Amniotic stem cell (primary cell): ENCODE measurements around the gene TRAF3IP1.
"Not testable (repeated sequence)": the region's sequence is repeated elsewhere in the genome, so short reads cannot be mapped to it uniquely, and the experiment has no call there.

Source experiments
- DNase-seq: peaks from one replicate; lab custom pipeline; 2025; lab: John Stamatoyannopoulos, UW

The TRAF3IP1 gene

DNA sequence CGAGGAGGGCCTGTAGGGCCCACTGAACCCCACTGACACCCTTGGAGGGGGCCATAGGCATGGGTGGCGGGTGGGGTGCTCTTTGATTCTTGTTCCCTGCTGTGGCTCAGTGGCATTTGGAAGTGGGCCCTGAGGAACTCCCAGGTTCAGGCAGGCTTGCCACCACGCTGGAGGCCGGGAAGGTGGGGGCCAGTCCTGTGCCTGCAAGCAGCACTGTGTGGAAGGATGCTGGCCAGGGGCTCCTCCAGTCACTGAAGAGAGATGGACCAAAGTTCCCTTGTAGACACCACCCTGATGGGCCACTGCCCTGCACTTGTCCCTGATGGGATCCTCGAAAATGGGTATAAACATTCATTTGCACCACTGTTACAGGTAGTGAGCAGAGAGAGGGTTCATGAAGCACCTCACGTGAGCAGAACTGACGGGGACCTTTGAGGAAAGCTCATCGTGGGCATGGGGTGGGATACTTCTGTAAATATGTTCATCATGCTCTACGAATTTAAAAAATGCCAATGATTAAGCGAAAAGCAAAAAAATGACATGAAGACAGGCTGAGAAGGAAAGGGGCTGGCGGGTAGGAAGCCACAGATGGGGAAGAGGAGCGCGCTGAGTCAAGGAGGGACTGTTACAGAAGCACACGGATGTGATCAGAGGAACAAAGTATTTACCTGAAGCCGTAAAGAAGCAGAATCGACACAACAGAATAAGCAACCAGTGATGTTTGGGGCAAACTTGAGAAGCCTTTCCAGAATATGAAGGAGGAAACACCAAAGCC is 61.2 kb downstream of the TRAF3IP1 start:
- no peak for DNase-seq

DNA sequence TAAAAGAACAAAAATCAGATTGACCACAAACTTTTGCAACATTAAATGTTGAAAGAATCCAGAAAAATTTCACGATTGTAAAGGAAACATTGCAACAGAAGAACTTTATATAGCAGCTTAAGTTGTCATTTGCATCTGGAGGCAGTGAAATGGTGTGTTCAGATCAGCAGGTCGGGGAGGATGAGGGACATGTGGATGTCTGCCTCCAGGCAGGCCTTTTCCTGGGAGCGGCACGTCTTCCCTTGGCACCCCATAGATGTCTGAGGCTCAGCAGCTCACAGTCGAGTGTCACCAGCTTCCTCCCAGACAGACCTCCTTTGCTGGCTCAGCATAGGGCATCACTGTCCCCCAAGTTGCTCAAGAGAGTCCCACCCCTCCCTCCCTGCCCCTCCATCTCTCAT is 62.1 kb downstream of the TRAF3IP1 start:
- no peak for DNase-seq

DNA sequence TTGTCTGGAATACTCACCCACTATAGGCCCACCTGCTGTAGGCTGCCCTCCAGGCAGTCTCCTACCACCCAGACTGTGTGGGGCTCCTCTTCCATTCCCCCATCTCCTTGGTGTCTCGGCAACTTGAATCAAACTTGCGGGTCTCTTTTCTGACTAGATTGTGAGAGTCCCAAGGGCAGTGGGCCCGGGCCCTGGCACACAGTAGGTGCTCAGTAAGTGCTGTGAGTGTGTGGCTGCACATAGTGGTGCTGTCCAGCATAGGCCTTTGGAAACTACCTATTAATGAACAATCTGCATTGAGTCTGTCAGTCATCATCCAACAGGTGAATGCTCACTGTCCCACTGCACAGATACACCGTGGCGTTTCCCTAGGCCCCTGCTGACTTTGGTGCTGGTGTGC is 62.8 kb downstream of the TRAF3IP1 start:
- DNase-seq = no peak

DNA sequence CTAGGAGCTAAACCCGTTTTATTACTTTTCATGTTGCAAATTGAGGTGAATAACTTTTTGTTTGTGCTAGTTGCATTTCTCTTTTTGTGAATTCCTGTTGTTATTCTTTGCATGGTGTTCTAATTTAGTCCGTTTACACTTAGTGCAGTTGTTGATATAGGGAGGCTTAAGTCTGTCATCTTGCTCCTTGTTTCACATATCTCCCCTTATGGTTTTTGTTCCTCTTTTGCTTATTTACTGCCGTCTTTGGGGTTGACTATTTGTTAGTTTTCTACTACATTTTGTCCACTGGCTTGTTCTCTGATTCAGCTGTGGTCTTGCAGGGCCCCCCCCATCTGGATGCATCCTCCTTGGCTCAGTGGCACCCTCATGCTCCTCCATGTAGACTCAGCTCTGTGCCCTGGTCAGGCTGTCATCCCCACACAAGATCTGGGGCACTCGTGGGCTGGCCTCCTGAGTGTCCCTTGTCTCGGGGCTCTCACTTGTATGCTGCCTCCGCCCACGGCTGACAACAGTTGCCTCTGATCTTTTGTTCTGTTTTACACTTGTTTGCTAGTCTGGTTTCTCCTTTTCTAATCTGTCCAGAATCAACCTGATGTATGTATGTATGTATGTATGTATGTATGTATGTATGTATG is 63.5 kb downstream of the TRAF3IP1 start:
- DNase-seq = no peak

DNA sequence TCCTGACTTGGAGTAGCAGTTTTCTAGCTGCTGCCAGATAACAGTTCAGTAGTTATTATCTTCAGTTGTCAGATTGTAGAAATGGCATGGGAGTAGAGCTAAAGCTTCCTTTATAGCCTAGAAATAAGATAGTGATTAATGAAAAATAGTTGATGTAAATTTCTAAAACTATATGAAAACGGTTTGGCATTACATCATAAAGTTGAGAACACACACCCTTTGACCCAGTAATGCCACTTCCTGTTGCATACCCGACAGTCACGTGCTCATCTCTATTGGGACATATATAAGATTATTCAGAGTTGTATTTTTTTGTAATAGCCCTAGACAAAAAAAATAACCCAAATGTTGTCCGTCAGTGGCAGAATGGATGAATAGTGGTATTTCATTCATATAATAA is 67.0 kb downstream of the TRAF3IP1 start:
- no peak for DNase-seq

DNA sequence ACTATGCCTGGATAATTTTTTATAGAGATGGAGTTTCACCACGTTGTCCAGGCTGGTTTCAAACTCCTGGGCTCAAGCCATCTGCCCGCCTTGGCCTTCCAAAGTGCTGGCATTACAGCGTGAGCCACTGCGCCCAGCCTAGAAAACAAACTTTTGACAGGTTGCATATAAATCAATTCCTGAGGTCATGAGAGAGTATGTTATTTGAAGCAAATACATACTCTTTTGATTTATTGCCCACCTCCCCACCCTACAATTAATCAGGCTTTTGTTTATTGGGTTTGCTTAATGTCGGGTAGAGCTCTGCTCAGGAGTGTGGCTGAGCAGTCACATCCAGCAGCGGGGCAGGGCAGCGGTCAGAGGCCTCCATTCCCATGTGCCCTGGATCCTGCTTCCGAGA is 68.5 kb downstream of the TRAF3IP1 start:
- DNase-seq = no peak

DNA sequence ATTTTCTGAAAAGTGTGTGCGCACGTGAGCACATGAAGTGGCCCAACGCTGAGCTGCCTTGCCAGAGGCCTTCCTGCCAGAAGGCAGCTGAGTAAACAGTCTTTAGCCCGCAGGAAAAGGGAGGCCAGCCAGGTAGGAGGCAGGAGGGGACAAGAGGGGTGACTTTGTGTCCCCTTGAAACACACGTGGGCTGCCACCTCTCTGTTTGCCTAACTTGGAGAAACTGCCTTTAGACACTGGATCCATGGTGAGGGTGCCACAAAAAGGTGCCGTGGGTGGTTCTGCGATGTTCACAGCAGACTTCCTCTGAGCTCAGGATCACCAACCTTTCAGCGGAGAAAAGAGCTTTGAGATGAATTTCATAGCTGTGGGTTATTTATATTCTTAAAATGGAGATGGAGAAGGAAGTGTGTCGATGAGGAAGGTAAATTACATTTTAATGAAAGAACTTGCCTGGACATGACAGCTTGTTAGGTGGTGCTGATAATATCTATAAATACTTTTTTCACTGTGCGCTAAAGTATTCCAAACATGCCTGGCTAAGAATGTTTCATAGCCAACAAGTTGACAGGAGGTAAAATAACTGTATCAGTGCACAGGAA is 69.8 kb downstream of the TRAF3IP1 start:
- no peak for DNase-seq

DNA sequence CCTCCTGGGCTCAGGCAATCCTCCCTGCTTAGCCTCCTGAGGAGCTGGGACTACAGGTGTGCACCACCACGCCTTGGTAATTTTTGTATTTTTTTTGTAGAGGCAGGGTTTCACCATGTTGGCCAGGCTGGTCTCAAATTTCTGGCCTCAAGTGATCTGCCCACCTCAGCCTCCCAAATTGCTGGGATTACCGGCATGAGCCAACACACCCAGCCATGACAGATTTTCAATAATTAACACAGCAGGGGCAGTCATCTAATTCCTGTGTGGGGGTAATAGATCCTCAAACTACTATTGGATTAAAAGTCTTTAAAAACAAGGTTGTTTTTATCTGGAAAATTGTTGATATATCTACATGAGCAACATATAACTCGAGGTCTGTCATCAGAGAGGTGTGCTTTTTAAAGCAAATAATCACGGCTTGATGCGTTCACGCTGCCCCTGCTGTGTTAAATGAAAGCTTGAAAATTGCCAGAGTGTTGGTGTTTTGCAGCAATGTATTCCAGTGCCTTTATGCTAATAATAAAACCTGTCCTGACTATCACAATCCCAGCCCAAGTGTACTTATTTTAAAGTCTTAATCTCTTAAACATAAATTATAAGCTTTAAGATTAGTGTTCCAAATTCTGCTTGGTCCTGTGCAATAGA is 70.8 kb downstream of the TRAF3IP1 start:
- DNase-seq = no peak

DNA sequence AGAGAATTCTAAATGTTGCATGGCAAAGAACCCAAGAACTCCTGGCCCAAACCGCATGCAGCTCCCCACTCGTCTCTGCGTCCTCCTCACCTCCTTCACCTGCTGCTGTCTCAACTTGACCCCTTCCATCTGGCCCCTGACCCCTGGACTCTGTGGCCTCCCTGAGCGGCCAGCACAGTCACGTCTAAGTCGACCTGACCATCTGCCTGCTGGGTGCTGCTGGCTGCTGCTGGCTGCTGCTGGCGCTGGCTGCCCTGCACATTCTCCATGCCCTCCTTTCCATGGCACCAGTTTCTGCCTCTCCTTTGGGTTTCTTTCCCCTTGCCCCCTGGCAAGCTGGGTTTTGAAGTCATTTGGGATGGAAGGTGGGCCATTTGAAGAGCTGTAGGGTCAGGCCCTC is 76.3 kb downstream of the TRAF3IP1 start:
- no peak for DNase-seq

DNA sequence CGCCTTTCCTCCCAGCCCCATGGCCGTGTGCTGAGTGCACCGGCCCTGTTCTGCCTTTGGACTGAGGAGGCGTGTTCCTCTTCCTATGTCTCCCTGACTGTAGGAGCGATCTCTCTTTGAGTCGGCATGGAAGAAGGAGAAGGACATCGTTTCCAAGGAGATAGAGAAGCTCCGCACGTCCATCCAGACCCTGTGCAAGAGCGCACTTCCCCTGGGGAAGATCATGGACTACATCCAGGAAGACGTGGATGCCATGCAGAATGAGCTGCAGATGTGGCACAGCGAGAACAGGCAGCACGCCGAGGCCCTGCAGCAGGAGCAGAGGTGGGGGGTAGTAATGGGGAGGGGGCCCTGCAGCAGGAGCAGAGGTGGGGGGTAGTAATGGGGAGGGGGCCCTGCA is 77.0 kb downstream of the TRAF3IP1 start:
- no peak for DNase-seq

DNA sequence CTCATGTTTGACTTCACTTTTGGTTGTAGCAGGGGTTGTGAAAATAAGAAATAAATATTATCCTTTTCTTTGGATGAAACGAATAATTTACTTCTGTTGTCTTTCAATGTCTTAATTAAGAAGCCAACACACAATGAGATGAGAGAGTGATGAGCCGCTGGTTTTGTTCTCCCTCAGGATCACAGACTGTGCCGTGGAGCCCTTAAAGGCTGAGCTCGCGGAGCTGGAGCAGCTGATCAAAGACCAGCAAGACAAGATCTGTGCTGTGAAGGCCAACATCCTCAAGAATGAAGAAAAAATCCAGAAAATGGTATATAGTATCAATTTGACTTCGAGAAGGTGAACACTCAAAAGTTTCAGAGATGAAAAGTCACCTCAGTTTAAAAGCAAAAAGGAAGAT is 78.3 kb downstream of the TRAF3IP1 start:
- no peak for DNase-seq

DNA sequence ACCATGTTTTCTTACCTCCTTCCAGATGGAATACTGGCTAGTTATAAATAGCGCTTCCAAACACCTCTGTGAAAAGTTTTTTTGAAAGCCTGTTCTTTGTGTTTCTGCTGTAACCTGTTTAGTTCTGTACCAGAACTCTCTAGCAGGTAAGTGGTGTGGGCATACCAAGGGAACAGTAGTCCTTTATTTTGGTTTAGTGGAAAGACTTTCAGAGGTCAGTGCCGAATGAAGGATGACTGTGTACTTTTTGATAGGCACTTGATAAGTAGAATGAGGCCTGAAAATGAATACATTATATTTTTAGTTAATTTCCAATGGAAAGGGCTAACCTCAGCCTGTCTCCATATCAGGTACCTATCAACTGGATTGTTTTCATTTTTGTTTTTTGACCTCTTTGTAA is 78.8 kb downstream of the TRAF3IP1 start:
- no peak for DNase-seq

DNA sequence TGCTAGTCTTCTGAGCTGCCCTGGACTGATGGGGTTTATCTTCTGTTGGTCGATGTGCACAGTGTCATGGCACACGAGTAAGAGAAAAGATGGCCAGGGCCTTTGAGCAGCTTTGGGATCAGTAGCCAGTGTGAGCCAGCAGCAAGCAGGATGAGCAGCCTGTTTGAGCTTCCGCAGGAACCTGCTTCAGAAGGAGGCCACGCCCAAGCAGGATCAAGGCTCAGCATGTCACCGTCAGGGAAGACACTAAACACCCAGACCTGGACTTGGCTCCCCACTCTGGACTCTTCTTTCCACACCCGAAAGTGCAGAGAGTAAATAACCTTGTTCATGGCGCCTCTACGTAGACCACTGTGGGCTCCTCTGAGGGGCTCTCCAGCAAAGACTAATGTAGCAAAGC is 81.2 kb downstream of the TRAF3IP1 start:
- no peak for DNase-seq

DNA sequence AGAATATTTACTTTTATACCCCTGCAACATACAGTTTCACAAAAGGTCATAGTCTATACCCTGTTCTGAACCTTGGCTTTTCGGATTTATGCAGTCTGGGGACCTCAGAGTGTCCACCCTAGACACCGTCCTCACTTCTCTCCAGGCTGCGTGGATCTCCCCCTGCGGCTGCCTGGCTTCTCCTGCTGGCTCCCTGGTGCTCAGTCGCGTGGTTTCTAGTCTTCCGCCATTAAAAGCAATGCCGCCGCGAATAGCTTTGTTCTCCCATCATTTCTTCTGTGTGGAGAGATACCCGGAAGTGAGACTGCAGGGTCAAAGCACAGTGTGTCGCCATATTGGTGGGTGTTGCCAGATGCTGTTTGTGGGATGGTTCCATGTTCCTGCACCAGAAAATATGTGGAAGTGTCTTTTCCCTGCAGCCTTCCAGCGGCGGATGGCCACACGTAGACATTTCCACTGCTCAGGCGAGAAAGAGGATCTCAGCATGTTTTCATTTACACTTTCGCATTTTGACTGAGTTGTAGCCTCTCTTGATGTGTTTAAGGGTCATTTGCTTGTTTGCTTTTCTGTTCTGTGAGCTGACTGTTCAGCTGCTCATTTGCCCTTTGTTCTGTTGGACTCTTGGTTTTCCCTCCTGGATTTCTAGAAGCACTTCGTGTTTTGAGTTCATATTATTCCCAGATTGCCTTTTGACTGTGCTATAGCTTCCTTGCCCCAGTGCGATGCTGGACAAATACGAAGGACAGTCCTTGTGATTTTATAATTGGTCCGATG is 83.5 kb downstream of the TRAF3IP1 start:
- no peak for DNase-seq

DNA sequence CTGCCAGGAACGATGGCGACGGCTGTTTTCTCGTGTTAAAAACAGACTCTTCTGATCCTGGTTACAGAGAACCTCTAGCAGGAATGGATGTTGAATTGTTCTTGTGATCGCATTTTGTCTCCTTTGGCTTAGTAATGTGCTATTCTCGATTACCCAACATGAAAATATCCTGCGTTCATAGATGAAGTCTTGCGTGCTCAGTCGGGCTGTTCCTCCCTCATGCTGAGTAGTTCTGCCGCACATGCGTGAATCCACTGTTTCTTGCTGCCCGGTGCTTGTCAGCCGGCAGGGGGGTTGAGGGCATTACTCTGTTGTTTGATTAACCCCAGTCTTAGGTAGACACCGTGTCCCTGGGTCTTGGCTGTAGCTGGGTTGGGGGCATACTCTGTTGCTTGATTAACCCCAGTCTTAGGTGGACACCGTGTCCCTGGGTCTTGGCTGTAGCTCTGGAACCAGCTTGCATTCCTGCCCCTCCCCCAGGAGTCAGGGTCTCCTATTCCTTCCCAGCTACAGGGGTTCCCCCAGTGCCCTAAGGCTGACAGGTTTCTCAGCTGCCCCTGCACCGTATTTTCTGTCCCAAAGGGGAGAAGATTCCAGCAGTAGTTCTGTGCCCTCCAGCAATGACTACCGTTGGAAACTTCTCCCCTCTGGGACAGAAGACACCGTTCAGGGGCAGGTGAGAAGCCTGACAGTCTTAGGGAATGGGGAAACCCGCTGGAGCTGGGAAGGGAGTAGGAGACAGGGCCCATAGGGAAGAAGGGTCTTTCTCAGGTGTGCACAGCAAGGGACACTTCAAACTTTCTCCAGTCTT is 84.3 kb downstream of the TRAF3IP1 start:
- no peak for DNase-seq

DNA sequence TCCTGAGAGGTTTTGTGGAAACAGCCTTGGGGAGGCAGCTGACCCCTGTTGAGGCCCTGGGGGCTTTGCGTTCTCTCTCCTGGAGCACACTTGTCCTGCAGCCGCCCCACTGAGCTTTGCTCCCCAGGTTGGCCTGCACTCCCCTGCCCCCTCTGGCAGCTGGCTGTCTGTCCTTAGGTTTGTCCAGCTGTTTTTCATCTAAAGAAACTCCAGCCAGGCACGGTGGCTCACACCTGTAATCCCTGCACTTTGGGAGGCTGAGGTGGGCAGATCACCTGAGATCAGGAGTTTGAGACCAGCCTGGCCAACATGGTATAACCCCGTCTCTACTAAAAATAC is 84.9 kb downstream of the TRAF3IP1 start:
- DNase-seq = not testable (repeated sequence)

DNA sequence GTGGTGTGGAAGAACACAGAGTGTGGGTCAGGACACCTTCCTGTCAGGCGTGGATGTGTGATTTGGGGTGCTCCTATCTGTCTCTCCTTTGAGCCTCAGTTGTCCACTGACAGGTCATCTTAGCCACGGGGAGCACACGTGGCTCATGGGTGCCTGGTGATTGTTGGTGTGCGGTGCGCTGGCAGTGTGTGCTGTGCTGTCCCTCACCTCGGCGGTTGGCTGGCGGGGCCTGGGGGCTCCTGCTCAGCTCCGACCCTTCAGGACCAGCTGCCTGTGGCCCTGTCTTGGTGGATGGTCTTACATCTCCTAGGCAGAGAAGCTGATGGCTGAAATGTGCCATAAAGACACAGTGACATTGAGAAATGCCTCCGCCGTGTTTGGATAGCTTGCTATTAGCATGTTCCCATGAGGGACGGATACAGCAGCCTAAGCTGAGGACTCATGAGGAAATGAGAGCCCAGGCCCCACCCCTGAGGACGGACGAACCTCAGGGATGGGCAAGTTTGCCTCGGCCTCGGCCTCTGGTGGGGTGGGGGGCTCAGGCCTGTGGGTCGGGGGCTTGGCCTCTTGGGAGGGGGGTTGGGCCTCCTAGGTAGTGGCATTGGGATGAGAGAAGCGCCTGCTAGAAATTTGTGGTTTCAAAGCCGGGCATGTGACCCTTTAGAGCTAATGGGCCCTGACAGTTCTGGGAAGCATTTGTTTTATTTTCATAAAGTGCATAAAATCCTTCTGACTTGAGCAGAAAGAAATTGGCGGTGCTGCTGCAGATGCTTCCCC is 86.1 kb downstream of the TRAF3IP1 start:
- no peak for DNase-seq

DNA sequence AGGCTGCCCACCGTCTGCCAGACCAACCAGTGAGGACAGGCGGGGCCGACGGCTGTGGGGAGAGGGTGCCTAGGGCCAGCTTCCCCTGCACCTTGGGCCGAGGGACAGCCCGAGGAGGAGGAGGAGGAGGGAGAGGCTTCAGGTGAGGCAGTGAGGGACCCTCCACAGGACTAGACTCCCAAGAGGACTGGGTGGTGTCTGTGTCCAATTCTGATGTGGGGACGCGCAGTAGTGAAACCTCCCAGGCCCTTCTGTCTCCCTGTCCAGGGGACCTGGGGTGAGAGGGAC is 86.6 kb downstream of the TRAF3IP1 start:
- no peak for DNase-seq

DNA sequence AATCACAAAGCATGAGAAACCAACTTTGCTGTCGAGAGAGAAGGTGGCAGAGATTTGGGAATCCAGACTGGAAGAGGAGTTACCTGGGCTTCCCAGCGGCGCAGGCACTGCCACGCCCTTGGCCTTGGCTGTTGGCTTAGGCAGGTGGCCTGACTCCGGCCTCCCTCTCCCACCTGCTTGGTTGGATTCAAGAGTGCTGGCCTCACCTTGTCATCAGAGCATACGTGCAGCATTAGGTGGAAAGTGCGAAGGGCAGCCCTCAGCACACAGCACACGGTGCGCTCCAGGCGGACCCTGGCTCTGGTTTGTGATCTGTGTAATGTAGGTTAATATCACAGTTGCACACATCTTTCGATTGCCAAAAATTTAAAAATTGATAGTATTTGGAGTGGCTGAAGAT is 87.2 kb downstream of the TRAF3IP1 start:
- no peak for DNase-seq

DNA sequence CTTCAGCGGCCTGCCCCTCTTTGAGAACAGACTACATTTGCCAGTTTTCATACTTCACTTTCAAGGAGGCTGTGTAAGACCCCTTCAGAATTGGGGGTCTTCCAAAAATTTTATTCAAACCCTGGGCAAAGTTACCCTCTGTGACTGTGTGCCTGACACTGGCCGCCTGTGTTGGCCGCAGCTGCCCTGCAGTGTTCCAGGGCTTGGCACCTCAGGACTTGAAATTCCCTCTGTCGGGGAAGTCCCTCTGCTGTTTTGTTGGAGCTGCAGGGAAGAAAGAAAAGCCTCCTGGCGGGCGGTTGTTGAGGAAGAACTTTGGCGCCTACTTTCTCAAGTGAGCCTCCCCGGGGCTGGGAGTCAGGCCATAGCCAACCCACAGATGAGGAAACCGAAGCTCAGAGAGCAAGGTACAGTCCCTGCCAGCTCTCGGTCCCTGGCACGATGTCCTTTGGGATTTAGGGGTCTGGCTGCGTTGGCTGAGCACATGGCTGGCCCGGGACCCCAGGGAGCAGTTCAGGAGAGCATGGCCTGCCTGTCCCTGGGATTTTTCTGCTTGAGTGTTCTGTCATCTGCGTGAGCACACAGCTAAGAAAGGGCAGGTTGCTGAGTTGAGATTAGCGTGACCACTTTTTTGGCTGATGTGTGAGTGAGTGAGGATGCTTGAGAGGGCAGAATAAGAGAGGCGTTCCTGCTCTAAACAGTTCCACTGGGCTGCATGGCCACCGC is 88.5 kb downstream of the TRAF3IP1 start:
- no peak for DNase-seq
